Measurements from ENCODE around the gene COL6A1. TPM values are rescaled to one million over a fixed set of nuclear protein-coding genes. Genes with fewer than 3 reads are reported as not detected.

The COL6A1 gene
- total RNA-seq, 1 donor from 2014 or later, result 17.8 TPM

GRCh38 chr21:46050668-46051378 lies 69.3 kb downstream of the COL6A1 start:
- ATAC-seq, result no peak

DNA sequence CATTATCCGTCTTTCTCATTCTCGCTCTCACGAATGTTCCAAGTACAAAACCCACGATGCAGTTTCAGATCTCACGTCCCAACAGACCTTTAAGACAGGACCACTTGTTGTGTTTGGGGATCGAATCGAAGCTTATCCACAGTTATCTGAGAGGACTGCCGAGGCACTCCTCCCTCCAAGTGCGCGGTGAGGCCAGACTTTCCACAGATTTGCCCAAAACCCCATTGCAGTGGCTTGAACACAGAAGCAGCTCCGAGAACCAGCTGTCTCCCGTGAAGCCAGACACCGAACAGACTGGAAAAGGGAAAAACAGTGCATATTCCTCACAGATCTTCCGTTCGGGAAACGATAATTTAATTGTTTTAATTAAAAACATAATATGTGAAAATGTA lies 69.8 kb downstream of the COL6A1 start:
- no peak for ATAC-seq

DNA sequence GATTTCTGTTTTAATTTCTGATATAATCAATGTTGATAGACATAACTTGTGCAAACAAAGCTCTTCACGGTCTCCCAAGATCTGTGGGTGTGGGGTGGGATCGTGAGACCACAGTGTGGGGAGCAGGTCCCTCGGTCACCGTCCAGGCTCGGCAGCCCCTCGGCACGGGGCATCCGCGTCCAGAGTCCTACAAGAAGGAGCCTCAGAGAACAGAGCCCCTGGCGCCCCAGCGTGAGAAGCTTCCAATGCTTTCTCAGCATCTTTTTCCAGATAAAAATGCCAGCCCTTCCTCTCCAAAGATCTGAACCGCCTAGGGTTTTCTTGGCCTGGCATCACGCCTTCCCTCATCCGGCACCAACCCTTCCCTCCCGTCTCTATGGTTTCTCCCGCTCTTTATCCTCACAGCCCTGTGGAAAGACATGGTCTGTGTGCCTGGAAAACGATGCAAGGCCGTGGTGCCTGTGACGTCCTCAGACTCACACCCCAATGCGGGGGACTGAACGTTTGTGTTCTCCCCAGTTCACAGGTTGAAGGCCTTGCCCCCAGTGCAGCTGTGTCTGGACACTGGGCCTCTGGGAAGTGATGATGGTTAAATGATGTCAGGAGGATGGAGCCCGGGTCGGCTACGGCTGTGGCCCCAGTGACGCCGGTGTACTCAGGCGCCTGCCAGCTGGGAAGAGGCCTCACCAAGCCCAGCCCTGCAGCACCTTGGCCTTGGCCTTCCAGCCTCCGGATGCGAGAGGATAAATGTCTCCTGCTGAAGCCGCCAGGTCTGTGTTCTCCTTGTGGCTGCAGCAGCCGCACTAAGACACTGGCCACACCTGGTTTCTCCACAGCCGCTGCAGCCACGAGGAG lies 70.5 kb downstream of the COL6A1 start:
- ATAC-seq, result no peak

DNA sequence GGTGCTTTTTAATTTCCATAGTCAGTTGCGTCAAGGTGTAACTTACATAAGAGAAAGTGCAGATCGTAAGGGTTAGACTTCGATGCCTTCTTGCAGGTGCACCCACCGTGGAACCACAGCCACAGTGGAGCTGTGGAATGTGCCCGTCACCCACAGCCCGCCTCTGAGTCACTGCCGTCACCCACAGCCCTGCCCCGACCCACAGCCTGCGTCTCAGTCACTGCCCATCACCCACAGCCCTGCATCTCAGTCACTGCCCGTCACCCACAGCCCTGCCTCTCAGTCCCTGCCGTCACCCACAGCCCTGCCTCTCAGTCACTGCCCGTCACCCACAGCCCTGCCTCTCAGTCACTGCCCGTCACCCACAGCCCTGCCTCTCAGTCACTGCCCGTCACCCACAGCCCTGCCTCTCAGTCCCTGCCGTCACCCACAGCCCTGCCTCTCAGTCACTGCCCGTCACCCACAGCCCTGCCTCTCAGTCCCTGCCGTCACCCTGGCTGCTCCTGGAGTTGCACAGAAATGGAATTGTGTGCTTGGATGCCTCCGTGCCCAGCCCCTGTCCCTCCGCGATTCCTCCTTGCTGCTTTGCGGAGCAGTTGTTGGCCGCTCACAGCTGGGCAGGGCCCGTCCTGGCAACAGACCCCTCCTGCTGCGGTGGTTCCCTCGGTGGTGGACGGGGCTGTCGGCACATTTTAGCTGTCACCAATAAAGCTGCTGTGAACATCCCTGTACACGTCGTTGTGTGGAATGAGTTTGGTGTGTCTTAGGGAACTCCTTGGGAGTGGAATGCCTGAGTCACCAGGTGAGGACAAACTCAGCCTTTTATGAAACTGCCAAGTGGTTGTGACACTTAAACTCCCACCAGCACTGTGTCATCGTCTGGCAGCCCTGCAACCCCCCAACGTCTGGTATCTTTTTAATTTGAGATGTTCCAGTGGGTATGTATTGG lies 71.4 kb downstream of the COL6A1 start:
- no peak for ATAC-seq

DNA sequence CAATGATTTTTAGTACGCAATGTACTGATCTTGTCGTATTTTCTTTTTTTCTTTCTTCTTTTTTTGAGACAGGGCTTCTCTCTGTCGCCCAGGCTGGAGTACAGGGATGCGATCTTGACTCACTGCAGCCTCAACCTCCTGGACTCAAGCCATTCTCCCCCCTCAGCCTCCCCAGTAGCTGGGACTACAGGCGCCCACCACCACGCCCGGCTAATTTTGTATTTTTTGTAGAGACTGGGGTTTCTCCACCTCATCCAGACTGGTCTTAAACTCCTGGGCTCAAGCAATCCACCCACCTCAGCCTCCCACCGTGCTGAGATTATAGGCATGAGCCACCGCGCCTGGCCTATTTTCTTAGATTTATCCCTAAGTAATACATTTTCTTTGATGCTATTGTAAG lies 72.5 kb downstream of the COL6A1 start:
- no peak for ATAC-seq

DNA sequence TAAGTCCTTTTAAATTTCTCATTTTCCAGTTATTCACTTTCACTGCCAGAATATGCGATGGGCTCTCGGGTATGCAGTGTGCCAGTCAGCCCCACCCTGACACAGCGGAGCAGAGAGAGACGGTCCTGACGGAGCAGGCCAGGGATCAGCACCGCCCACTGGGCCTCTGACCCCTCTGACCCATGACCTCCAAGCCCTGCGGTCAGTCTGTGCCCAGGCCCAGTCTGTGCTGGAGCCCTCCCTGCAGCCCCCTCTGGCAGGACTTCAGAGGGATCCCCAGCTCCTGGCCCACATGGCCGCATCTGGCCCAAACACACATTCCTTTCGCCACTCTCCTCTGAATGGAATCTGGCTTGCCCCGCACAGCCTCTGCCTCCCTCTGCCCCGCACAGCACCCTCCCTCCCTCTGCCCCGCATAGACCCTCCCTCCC lies 72.9 kb downstream of the COL6A1 start:
- peak; percentile 20 for ATAC-seq

Other genes starting within 250 kb of the COL6A1 start
- gene COL6A2, start 116.3 kb downstream of the COL6A1 start, total RNA-seq, result 20.5 TPM
- gene FTCD, start 173.8 kb downstream of the COL6A1 start, total RNA-seq, result 0.36 TPM
- gene SPATC1L, start 202.7 kb downstream of the COL6A1 start, total RNA-seq, result 7.2 TPM
- gene LSS, start 247.0 kb downstream of the COL6A1 start, total RNA-seq, result 92.6 TPM